NCI-H1694 treated with DMSO at 0.1 percent for 48 hours (cell line): ENCODE results near the gene PHOX2B.
"Not testable (repeated sequence)": the region's sequence is repeated elsewhere in the genome, so short reads cannot be mapped to it uniquely, and the experiment has no call there.

ENCODE experiments used
- DNase-seq: peaks from one replicate; lab custom pipeline; 2025; lab: John Stamatoyannopoulos, UW

The PHOX2B gene

GRCh38 chr4:41748074-41748570, 403 bp downstream of the PHOX2B start:
- DNase-seq: no peak

GRCh38 chr4:41747230-41748055, 1.1 kb downstream of the PHOX2B start:
- no peak for DNase-seq

- no peak for DNase-seq
Observed at GRCh38 chr4:41746440-41747229, 1.9 kb downstream of the PHOX2B start.

GRCh38 chr4:41746025-41746439, 2.5 kb downstream of the PHOX2B start:
- no peak for DNase-seq

GRCh38 chr4:41745292-41746024, 3.1 kb downstream of the PHOX2B start:
- DNase-seq: no peak

- DNase-seq: no peak
Observed at GRCh38 chr4:41744572-41745291, 3.8 kb downstream of the PHOX2B start.

GRCh38 chr4:41741354-41741753, 7.2 kb downstream of the PHOX2B start:
- DNase-seq: no peak

- DNase-seq: not testable (repeated sequence)
Observed at GRCh38 chr4:41737491-41737890, 11.0 kb downstream of the PHOX2B start.

- no peak for DNase-seq
Observed at GRCh38 chr4:41734371-41734770, 14.2 kb downstream of the PHOX2B start.

- DNase-seq: no peak
Observed at GRCh38 chr4:41731569-41732126, 16.9 kb downstream of the PHOX2B start.

- no peak for DNase-seq
Observed at GRCh38 chr4:41728573-41728913, 20.0 kb downstream of the PHOX2B start.

GRCh38 chr4:41727861-41728572, 20.5 kb downstream of the PHOX2B start:
- no peak for DNase-seq

GRCh38 chr4:41725254-41725653, 23.3 kb downstream of the PHOX2B start:
- no peak for DNase-seq

GRCh38 chr4:41723286-41723685, 25.2 kb downstream of the PHOX2B start:
- no peak for DNase-seq

GRCh38 chr4:41722181-41722580, 26.3 kb downstream of the PHOX2B start:
- no peak for DNase-seq

- DNase-seq: no peak
Observed at GRCh38 chr4:41719417-41719816, 29.1 kb downstream of the PHOX2B start.

GRCh38 chr4:41718907-41719306, 29.6 kb downstream of the PHOX2B start:
- no peak for DNase-seq

GRCh38 chr4:41715155-41715554, 33.4 kb downstream of the PHOX2B start:
- no peak for DNase-seq

- DNase-seq: no peak
Observed at GRCh38 chr4:41714364-41715000, 34.0 kb downstream of the PHOX2B start.

GRCh38 chr4:41713768-41714167, 34.8 kb downstream of the PHOX2B start:
- DNase-seq: no peak
